GM19240 (cell line): ENCODE results near the gene CRYBB3.
"Not testable (repeated sequence)": the region's sequence is repeated elsewhere in the genome, so short reads cannot be mapped to it uniquely, and the experiment has no call there.

ENCODE experiments used
- DNase-seq: peaks from one replicate; pipeline ENCODE4 v3.0.0; 2011; ENCODE audit warnings: low spot score; ENCODE audit not compliant: insufficient read length

The CRYBB3 gene

DNA sequence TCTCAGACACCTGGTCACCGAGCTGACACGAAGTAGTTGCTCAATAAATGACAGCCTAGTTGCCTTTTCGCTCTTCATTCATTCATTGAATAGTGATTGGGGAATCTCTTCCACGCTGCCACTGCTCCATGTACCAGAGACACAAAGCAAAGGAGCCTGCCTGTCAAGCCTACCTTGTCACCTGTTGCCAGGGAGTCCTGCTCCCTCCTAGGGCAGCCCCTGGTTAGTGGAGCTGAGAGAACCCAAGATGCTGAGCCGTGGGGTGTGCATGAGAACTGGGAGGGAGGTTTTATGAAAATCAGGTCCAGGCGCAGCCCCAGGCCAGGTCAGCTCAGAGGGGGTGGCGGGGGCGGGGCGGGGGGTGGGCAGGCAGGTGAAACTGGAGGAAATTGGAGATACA is 38.4 kb downstream of the CRYBB3 start:
- not testable (repeated sequence) for DNase-seq

DNA sequence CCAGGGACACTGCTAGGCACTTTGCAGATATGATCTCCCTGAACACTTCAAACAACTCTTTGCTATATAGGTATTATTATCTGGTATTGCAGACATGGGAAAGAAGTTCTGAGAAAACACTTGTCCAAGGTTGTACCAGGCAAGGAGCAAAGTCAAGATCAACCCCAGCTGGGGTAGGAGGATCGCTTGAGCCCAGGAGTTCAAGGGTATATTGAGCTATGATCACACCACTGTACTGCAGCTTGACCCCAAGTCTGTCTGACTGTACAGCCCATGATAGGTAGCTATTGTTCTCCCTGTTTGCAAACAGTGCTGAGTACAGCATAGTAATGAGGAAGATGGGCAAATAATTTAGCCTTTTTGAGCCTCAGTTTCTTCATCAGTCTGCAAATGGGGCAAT is 55.5 kb downstream of the CRYBB3 start:
- not testable (repeated sequence) for DNase-seq
